ENCODE measurements around the gene KDM4C. TPM values are rescaled to one million over a fixed set of nuclear protein-coding genes. Genes with fewer than 3 reads are reported as not detected.

The KDM4C gene
- total RNA-seq, 1 donor from 2014 or later: 11.1 TPM

DNA sequence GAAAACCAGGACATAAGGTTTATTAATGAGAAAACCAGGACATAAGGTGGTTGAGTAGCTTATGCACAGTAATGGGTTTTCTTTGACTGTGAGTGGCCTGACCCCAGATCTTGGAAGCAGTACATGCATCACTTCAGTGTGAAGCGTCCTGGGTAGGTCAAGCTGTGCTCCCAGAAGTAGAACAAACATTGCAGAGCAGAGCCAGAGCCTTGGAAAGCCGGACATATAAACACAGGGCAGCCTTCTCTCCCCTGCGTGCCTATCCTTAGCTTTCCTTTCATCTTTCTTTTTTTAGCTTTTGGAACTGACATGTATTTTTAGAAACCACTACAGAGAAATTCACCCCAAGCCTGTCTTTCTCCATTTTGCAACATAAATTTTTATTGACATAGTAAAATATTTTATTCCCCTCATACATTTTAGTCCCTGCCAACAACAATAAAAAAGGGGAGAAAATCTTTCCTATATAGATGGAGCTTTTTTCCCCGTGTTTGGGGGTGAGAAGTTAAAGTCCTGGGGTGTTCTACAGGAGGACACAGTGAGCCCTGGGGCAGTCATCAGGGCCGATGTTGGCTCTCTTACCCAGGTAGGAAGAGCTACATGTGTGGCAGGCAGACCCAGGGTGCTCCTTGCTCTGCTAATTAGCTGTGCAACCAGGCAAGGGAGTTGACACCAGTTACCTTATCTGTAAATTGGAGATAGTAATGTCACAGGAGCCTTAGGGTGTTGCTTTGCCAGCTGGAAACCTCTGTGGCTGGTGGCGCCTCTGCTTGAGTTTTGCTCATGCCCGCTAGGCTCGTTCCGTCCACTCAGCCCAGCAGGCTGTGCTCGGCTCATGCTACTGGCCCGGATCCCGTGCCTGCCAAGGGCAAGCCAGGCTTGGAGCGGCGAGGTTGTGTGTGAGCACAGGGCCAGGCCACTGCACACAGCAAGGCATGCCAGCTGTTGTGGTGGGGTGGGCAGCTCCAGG lies 389.6 kb downstream of the KDM4C start:
- Mint-ChIP-seq H3K27me3 (ENCODE audit: insufficient read depth, low read depth) (peaks cover 3% of the 10 kb centered on the region), H3K4me1 (peaks cover 5% of the 10 kb centered on the region), H3K27ac (no peak overlapping the region), H3K36me3 (no peaks in the 10 kb centered on the region), H3K4me3 (no peak overlapping the region), H3K9me3 (no peaks in the 10 kb centered on the region)
- H3K4me2 ChIP-seq: peak overlapping the region; percentile 35
- H3K4me1 ChIP-seq: peaks cover 10% of the 10 kb centered on the region
- H3K4me3 ChIP-seq: no peak overlapping the region
- H2AFZ ChIP-seq (replicated peaks): no peak overlapping the region
- no peaks in the 10 kb centered on the region for H3K36me3 ChIP-seq
- no peaks in the 10 kb centered on the region for H3K79me2 ChIP-seq (ENCODE audit: low read depth)
- DNase-seq (ENCODE audit: low spot score): no peak
- no peaks in the 10 kb centered on the region for H4K20me1 ChIP-seq (ENCODE audit: low read depth)
- H3K9me3 ChIP-seq (ENCODE audit: low read depth): no peaks in the 10 kb centered on the region
- H3F3A ChIP-seq (ENCODE audit: low read depth): no peaks in the 10 kb centered on the region
- H3K9ac ChIP-seq: no peak overlapping the region
- H3K27me3 ChIP-seq: no peaks in the 10 kb centered on the region
- no peak overlapping the region for H3K27ac ChIP-seq
- TF ChIP-seq, protein P1, sequence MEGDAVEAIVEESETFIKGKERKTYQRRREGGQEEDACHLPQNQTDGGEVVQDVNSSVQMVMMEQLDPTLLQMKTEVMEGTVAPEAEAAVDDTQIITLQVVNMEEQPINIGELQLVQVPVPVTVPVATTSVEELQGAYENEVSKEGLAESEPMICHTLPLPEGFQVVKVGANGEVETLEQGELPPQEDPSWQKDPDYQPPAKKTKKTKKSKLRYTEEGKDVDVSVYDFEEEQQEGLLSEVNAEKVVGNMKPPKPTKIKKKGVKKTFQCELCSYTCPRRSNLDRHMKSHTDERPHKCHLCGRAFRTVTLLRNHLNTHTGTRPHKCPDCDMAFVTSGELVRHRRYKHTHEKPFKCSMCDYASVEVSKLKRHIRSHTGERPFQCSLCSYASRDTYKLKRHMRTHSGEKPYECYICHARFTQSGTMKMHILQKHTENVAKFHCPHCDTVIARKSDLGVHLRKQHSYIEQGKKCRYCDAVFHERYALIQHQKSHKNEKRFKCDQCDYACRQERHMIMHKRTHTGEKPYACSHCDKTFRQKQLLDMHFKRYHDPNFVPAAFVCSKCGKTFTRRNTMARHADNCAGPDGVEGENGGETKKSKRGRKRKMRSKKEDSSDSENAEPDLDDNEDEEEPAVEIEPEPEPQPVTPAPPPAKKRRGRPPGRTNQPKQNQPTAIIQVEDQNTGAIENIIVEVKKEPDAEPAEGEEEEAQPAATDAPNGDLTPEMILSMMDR (IDR thresholded peaks at IDR 0.05): no peak
- TF ChIP-seq EZH2 (IDR thresholded peaks at IDR 0.05) (no peak), EZH2phosphoT487 (IDR thresholded peaks at IDR 0.05) (no peak)

DNA sequence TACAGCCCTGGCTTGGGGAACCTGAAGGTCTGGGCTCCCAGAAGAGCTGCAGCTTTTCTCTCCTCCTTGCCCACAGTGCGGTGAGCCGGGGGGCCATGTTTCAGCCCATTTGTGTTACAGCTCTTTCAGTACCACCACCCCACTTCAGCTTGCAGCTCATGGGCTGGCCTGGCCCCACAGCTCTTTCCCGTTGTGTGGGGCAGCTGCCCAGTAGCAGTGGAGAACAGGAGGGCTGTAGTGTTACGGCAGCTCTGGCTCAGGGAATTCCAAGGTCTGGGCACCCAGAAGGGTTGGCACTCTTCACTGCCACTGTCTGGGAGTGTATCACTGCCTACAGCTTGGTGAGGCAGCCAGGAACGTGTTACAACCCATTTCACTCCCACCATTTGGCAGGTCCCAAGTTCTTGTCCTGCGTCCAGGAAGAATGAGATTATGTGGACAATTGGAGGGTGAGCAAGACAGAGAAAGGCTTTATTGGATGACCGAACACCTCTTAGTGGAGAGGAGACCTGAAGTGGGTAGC lies 390.5 kb downstream of the KDM4C start:
- H3K36me3 ChIP-seq: no peaks in the 10 kb centered on the region
- DNase-seq (ENCODE audit: low spot score): no peak
- Mint-ChIP-seq H3K4me3 (no peak overlapping the region), H3K36me3 (no peaks in the 10 kb centered on the region), H3K4me1 (peaks cover 3% of the 10 kb centered on the region), H3K27ac (no peak overlapping the region), H3K27me3 (ENCODE audit: insufficient read depth, low read depth) (peaks cover 3% of the 10 kb centered on the region), H3K9me3 (no peaks in the 10 kb centered on the region)
- TF ChIP-seq EZH2phosphoT487 (IDR thresholded peaks at IDR 0.05): no peak
- no peak for TF ChIP-seq EZH2 (IDR thresholded peaks at IDR 0.05)
- TF ChIP-seq, protein P1 (IDR thresholded peaks at IDR 0.05): no peak
- no peak overlapping the region for H3K27ac ChIP-seq
- H3F3A ChIP-seq (ENCODE audit: low read depth): no peaks in the 10 kb centered on the region
- H3K4me2 ChIP-seq: no peak overlapping the region
- no peaks in the 10 kb centered on the region for H4K20me1 ChIP-seq (ENCODE audit: low read depth)
- no peaks in the 10 kb centered on the region for H3K79me2 ChIP-seq (ENCODE audit: low read depth)
- H2AFZ ChIP-seq (replicated peaks): no peak overlapping the region
- no peak overlapping the region for H3K4me3 ChIP-seq
- no peak overlapping the region for H3K9ac ChIP-seq
- peaks cover 10% of the 10 kb centered on the region for H3K4me1 ChIP-seq
- H3K27me3 ChIP-seq: no peaks in the 10 kb centered on the region
- H3K9me3 ChIP-seq (ENCODE audit: low read depth): no peaks in the 10 kb centered on the region

DNA sequence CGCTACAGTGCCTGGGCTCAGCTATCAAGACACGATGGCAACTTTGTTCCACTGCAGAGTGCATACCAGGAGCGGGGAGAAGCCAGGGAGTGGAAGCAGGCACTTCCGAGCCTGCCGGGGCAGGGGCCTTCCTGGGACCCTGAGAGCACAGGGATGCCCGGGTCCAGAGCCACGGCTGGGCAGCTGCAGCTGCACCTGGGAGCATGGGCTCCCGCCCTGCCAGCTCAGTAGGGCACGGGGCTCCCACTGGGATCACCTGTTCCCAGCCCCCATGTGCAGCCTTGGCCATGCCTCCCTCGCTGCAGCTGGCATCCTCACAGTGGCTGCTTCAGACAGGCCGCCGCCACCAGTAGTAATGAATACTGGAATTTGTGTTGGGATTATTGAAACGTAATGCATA lies 391.5 kb downstream of the KDM4C start:
- no peaks in the 10 kb centered on the region for H3K27me3 ChIP-seq
- no peaks in the 10 kb centered on the region for H3K36me3 ChIP-seq
- no peaks in the 10 kb centered on the region for H4K20me1 ChIP-seq (ENCODE audit: low read depth)
- Mint-ChIP-seq H3K4me3 (no peak overlapping the region), H3K4me1 (peaks cover 2% of the 10 kb centered on the region), H3K27ac (no peak overlapping the region), H3K9me3 (no peaks in the 10 kb centered on the region), H3K27me3 (ENCODE audit: insufficient read depth, low read depth) (no peaks in the 10 kb centered on the region), H3K36me3 (no peaks in the 10 kb centered on the region)
- no peak overlapping the region for H2AFZ ChIP-seq (replicated peaks)
- H3K4me2 ChIP-seq: no peak overlapping the region
- H3K79me2 ChIP-seq (ENCODE audit: low read depth): no peaks in the 10 kb centered on the region
- DNase-seq (ENCODE audit: low spot score): no peak
- no peak overlapping the region for H3K4me3 ChIP-seq
- peaks cover 10% of the 10 kb centered on the region for H3K4me1 ChIP-seq
- H3K27ac ChIP-seq: no peak overlapping the region
- H3K9me3 ChIP-seq (ENCODE audit: low read depth): no peaks in the 10 kb centered on the region
- no peak overlapping the region for H3K9ac ChIP-seq
- no peak for TF ChIP-seq EZH2 (IDR thresholded peaks at IDR 0.05)
- TF ChIP-seq, protein P1 (IDR thresholded peaks at IDR 0.05): no peak
- no peak for TF ChIP-seq EZH2phosphoT487 (IDR thresholded peaks at IDR 0.05)
- H3F3A ChIP-seq (ENCODE audit: low read depth): no peaks in the 10 kb centered on the region

All from neural progenitor cell (in vitro differentiated cells).